GM13977 (cell line): ENCODE measurements around the gene HK2.

ENCODE experiments used
- DNase-seq: peaks from one replicate; pipeline ENCODE4 v3.0.0; 2012; ENCODE audit warnings: low spot score
- in situ Hi-C: fragments of 300-500 bp; cut with MboI; formaldehyde crosslinking; loops from one replicate; pipeline ENCODE4 v1.12.0; 2022; ENCODE audit warnings: low sequenced_read_pairs, low pct_unique_long_range_greater_than_20kb, mixed read lengths, inconsistent platforms; ENCODE audit not compliant: unreplicated experiment
- TF ChIP-seq, protein P1 (sequence below): IDR thresholded peaks from 2 replicates; pipeline ENCODE4 v1.5.1; 2012; ENCODE audit warnings: mild to moderate bottlenecking, control low read depth; ENCODE audit not compliant: insufficient read depth; ENCODE audit errors: extremely low read depth, missing control alignments

The HK2 gene

DNA sequence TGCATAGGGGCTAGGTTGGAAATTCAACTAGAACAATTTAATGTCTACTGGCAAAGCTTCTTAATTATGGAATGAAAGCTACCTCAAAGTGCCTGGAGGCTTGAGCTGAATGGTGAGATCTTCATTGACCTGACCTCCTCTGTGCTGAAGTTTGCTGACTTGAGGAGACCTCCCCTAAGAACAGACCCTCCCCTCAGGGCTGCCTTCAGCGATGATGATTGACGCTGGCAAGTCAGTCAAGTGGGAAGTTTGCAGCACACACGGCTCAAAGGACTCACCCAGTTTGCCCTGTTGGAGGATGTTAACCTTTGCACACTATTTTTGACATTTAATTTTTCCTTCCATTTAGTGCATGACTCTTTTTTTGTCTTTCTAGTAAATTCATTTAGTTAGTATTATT lies 107.4 kb downstream of the HK2 start:
- TF ChIP-seq, protein P1, sequence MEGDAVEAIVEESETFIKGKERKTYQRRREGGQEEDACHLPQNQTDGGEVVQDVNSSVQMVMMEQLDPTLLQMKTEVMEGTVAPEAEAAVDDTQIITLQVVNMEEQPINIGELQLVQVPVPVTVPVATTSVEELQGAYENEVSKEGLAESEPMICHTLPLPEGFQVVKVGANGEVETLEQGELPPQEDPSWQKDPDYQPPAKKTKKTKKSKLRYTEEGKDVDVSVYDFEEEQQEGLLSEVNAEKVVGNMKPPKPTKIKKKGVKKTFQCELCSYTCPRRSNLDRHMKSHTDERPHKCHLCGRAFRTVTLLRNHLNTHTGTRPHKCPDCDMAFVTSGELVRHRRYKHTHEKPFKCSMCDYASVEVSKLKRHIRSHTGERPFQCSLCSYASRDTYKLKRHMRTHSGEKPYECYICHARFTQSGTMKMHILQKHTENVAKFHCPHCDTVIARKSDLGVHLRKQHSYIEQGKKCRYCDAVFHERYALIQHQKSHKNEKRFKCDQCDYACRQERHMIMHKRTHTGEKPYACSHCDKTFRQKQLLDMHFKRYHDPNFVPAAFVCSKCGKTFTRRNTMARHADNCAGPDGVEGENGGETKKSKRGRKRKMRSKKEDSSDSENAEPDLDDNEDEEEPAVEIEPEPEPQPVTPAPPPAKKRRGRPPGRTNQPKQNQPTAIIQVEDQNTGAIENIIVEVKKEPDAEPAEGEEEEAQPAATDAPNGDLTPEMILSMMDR: no peak
- in situ Hi-C loops: no loop called here
- DNase-seq: no peak

DNA sequence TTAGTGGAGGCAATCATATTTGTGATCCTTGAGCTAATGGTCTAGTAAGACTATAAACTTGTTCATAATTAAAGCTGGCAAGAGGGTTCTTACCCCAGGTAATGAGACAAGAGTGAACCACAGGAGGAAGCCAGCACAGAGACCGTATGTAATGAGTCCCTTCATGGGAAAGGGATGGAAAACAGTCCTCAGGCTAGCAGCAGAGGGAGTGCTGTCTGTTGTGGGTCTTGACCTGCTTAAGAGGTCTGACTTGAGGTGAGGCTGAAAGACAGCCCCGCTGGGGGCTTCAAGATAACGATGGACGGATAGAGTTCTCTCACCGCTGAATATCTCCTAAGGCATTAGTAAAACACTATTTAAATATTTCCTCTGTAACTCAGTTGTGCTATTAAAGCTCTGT lies 108.3 kb downstream of the HK2 start:
- in situ Hi-C loops: no loop called here
- TF ChIP-seq, protein P1: no peak
- DNase-seq: no peak
